ENCODE results near the gene CCDC85B. TPM values are rescaled to one million over a fixed set of nuclear protein-coding genes. Genes with fewer than 3 reads are reported as not detected.

Gene CCDC85B
- total RNA-seq, 1 experiment from 2014 or later = 14.7 TPM

DNA sequence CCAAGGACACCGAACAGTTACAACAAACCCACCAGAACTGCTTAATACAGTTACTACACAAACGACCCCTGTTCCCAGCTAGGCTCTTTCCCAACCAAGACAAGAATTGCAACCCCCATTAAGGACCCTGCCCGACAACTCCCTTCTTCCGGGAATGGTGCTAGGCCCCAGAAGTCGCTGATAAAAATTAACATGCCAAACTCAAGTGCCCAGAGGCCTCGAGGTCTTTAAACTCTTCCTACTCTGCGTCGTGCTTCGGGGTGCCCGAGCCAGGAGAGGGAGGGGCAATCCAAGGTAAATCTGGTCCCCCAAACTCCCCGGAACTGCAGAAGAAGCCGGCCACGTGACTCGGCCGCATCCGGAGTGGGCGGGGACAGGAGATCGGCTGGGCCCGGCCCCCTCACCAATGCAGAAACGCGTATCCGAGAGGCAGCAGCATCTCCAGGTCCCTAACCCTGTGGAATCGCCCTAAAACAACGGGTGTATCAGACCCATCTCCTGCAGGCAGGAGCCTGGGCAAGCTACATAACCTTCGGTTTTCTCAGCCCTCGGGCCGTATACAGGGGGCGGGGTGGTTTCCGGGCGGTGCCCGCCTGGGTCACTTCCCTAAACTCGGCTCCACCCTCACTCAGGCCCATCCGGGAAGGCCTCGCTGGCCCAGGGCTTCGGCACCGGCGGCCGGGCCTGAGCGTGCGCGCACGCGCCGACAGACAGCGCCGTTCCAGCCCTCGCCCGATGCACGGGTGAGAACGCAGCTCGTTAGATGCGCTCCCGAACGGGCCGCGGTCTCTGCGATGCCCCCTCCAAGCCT, 33.6 kb upstream of the CCDC85B start:
- Histone ChIP-seq H3K9me3 (no peaks in the 10 kb centered on the region), H3K36me3 (ENCODE audit: control insufficient read depth, insufficient read depth, low read length) (peaks cover 9% of the 10 kb centered on the region; the same call in 1 of the 2 replicates), H3K4me3 (ENCODE audit: low read depth, low read length) (peak overlapping the region; percentile 95), H3K27me3 (replicated peaks; ENCODE audit: control insufficient read depth, insufficient read depth, low read length) (no peaks in the 10 kb centered on the region), H3K4me1 (peaks cover 15% of the 10 kb centered on the region)
- peak overlapping the region; percentile 71 for H3K27ac Mint-ChIP-seq (ENCODE audit: unreplicated experiment)
- peak overlapping the region; percentile 97 for H3K4me3 Mint-ChIP-seq (ENCODE audit: unreplicated experiment)
- POLR2A ChIA-PET = interaction anchor here (0.6 kb wide), 2 partner anchors 13 to 31 kb away, joined by 3 to 5 read pairs; partner anchors contain the start of gene FIBP
- TF ChIP-seq, protein P1, sequence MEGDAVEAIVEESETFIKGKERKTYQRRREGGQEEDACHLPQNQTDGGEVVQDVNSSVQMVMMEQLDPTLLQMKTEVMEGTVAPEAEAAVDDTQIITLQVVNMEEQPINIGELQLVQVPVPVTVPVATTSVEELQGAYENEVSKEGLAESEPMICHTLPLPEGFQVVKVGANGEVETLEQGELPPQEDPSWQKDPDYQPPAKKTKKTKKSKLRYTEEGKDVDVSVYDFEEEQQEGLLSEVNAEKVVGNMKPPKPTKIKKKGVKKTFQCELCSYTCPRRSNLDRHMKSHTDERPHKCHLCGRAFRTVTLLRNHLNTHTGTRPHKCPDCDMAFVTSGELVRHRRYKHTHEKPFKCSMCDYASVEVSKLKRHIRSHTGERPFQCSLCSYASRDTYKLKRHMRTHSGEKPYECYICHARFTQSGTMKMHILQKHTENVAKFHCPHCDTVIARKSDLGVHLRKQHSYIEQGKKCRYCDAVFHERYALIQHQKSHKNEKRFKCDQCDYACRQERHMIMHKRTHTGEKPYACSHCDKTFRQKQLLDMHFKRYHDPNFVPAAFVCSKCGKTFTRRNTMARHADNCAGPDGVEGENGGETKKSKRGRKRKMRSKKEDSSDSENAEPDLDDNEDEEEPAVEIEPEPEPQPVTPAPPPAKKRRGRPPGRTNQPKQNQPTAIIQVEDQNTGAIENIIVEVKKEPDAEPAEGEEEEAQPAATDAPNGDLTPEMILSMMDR (IDR thresholded peaks at IDR 0.05; ENCODE audit: insufficient read depth in 1 of 2, low read depth in 1 of 2, low read length in 1 of 2, severe bottlenecking in 1 of 2, unreplicated experiment in 1 of 2) = no peak
- H3K4me1 Mint-ChIP-seq (ENCODE audit: low read depth, unreplicated experiment) = peaks cover 40% of the 10 kb centered on the region
- CTCF ChIA-PET = interaction anchor here (7.7 kb wide), 1 partner anchor 31 kb away, joined by 241 read pairs; the partner anchor contains the start of genes CCDC85B and FIBP
- H3K36me3 Mint-ChIP-seq (ENCODE audit: insufficient read depth, unreplicated experiment) = peaks cover 87% of the 10 kb centered on the region
- no peaks in the 10 kb centered on the region for H3K27me3 Mint-ChIP-seq (ENCODE audit: insufficient read depth, unreplicated experiment)
- H3K9me3 Mint-ChIP-seq (ENCODE audit: unreplicated experiment) = no peaks in the 10 kb centered on the region
- DNase-seq = peak; percentile 72 to 80
- intact Hi-C loops (cut with micrococcal nuclease; ENCODE audit: unreplicated experiment) = loop anchor here (5.0 kb wide), 1 partner anchor 205 kb away; no protein-coding TSS in a partner anchor
- no TSS peak for BruUV-seq (replicated peaks)

DNA sequence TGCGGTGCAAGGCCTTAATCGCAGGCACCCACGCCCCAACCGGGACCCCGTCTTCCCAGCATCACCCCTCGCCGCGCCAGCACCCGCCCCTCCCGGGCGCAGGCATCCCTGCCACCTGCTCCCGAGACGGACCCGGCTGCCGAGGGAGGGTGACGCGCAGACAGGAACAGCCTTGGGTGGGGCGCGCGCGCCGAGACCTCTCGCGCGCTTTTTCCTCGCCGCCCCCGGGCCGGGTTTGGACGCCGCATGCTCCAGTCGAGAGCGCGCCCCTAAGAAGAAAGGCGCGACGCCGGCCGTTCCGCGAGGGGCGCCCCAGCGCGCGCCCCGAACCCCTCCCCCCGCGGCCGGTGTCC, 33.0 kb upstream of the CCDC85B start:
- POLR2A ChIA-PET = interaction anchor here (0.6 to 1.0 kb wide), 2 partner anchors 8 to 31 kb away, joined by 5 to 6 read pairs; partner anchors contain the start of gene FIBP
- H3K4me3 ChIP-seq (ENCODE audit: low read depth, low read length) = peak overlapping the region; percentile 95
- CTCF ChIA-PET = interaction anchor here (1.0 to 7.7 kb wide), 2 partner anchors 30 kb away, joined by 5 to 241 read pairs; partner anchors contain the start of genes CCDC85B and FIBP
- Mint-ChIP-seq H3K4me3 (ENCODE audit: unreplicated experiment) (peak overlapping the region; percentile 97), H3K9me3 (ENCODE audit: unreplicated experiment) (no peaks in the 10 kb centered on the region), H3K27me3 (ENCODE audit: insufficient read depth, unreplicated experiment) (no peaks in the 10 kb centered on the region), H3K36me3 (ENCODE audit: insufficient read depth, unreplicated experiment) (peaks cover 83% of the 10 kb centered on the region), H3K27ac (ENCODE audit: unreplicated experiment) (peak overlapping the region; percentile 95), H3K4me1 (ENCODE audit: low read depth, unreplicated experiment) (peaks cover 40% of the 10 kb centered on the region)
- H3K4me1 ChIP-seq = peaks cover 15% of the 10 kb centered on the region
- peaks cover 9% of the 10 kb centered on the region; the same call in 1 of the 2 replicates for H3K36me3 ChIP-seq (ENCODE audit: control insufficient read depth, insufficient read depth, low read length)
- intact Hi-C loops (cut with micrococcal nuclease; ENCODE audit: unreplicated experiment) = loop anchor here (5.0 kb wide), 1 partner anchor 205 kb away; no protein-coding TSS in a partner anchor
- no peaks in the 10 kb centered on the region for H3K9me3 ChIP-seq
- no peaks in the 10 kb centered on the region for H3K27me3 ChIP-seq (replicated peaks; ENCODE audit: control insufficient read depth, insufficient read depth, low read length)
- TF ChIP-seq, protein P1 (IDR thresholded peaks at IDR 0.05; ENCODE audit: insufficient read depth in 1 of 2, low read depth in 1 of 2, low read length in 1 of 2, severe bottlenecking in 1 of 2, unreplicated experiment in 1 of 2) = no peak
- DNase-seq = peak; percentile 56 to 72
- no TSS peak for BruUV-seq (replicated peaks)

All from Caco-2 (cell line).